Activated T-cell treated with anti-CD3 and anti-CD28 coated beads, Interleukin-2, amount 50 U/mL, for 1 hour (primary cell): Measurements from ENCODE around the gene COL19A1.
"Not testable (repeated sequence)": the region's sequence is repeated elsewhere in the genome, so short reads cannot be mapped to it uniquely, and the experiment has no call there.

ENCODE experiments used
- DNase-seq: peaks from one replicate; pipeline ENCODE4 v3.0.0-alpha.2; 2020

Gene COL19A1

DNA sequence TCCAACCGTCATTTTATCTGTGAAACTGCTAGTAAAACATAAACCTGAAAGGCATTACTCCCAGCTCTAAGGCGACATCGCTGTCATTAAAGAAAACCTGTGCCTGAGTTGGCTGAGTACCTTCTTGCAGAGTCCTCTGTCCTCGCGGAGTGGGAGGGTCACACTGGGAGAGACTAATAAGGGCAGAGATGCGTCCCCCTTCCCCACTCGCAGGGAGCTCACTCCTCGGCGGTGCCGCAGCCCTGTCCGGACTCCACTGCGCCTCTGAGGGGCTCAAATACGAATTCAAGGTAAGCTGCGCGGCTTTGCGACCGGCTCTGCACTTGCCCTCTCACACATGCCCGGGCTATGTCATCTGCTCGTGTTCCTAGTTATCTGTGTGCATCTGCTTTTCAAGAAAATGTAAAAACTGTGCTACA is at the start of gene COL19A1:
TSS of gene COL19A1 (plus strand) at position 206 of the 419 bp plus-strand sequence. CDS start 13,012 bp downstream, outside the sequence.
- DNase-seq = peak; percentile 40

DNA sequence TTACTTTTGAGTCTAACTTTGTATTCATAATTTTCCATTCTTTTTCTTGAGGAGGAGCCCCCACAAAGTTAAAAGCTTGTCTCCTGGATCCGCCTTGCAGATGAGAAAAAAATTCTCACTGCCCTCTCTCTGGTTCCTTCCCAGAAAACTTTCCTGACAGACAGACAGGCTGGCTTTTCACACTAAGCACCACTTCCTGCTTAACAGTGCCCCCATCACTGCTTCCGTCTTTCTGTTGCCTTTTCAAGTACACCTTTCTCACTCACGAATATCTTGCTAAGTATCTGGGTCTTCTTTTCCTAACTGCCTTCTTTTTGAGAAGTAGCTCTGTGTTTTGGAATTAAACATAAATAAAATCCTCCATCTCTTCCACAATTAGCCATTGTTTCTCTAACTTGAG is 49.8 kb upstream of the COL19A1 start:
- no peak for DNase-seq

DNA sequence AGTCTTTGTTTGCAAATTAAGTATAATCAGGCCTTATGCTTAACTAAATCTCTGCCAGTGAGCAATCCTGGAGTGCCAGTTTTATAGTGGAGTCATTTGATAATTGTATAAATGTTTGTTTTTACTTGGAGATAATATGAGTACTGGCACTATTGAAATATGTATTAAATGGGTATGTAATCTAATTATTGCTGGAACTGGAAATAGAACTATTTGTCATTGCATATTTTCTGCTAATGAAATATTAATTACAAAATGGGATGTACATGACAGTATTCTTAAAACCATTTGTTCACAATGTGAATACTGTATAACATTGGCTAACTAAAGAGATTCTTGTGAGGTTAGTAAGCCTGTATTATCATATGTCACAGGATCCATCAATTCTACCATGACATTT is 49.0 kb upstream of the COL19A1 start:
- DNase-seq = no peak

GRCh38 chr6:69818223-69818930 is 48.0 kb upstream of the COL19A1 start:
- no peak for DNase-seq

GRCh38 chr6:69819138-69819537 is 47.2 kb upstream of the COL19A1 start:
- no peak for DNase-seq

- DNase-seq = no peak
Measured at GRCh38 chr6:69820018-69820417, 46.3 kb upstream of the COL19A1 start.

DNA sequence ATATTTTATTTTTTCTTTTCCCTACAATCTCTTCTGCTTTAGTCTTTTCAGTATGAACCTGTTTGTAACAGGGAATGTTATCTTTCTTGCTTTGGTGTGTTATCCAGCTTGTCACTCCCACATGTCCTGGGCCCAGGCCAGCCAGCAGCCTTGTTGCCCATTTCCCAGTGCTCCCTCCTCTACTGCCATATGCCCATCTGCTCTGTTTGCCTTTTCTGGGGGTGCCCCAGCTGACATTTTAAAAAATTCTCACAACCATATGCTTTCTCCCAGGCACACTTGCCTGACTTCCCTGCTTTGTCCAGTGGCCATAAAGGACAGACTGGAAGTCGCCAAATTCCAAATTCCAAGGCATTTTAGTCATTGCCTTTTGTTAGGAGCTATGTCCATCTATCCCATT is 45.9 kb upstream of the COL19A1 start:
- no peak for DNase-seq

DNA sequence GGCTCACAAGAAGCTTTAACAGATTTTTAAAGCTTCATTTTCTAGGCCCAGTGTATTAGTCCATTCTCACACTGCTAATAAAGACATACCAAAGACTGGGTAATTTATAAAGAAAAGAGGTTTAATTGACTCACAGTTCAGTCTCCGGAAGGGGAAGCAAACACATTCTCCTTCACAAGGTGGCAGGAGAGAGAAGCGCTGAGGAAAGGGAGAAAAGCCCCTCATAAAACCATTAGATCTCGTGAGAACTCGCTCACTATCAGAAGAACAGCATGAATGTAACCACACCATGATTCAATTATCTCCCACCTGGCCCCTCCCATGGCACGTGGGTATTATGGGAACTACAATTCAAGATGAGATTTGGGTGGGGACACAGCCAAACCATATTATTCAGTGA is 42.0 kb upstream of the COL19A1 start:
- not testable (repeated sequence) for DNase-seq

DNA sequence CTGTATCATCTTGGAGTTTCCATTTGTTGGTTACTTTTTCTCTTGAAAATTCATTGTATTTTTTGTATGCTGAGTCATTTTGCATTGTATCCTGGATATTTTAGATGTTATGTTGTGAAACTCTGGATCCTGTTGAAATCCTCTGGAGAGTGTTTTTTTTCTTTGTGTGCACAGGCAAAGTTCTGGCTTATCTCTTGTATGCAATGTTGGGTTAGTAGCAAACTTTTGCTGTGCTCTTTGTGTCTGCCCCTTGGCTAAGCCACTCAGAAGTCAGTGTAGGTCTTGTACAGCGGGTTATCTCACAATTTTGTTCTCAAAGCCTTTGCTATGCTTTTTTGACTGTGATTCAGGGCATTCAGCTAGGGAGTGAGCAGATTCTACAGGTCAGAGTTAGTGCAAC is 40.5 kb upstream of the COL19A1 start:
- DNase-seq = no peak

- DNase-seq = no peak
Measured at GRCh38 chr6:69827276-69827893, 39.0 kb upstream of the COL19A1 start.

GRCh38 chr6:69832558-69832957 is 33.8 kb upstream of the COL19A1 start:
- no peak for DNase-seq

GRCh38 chr6:69835414-69836179 is 30.8 kb upstream of the COL19A1 start:
- DNase-seq = no peak

GRCh38 chr6:69841862-69842261 is 24.5 kb upstream of the COL19A1 start:
- no peak for DNase-seq

DNA sequence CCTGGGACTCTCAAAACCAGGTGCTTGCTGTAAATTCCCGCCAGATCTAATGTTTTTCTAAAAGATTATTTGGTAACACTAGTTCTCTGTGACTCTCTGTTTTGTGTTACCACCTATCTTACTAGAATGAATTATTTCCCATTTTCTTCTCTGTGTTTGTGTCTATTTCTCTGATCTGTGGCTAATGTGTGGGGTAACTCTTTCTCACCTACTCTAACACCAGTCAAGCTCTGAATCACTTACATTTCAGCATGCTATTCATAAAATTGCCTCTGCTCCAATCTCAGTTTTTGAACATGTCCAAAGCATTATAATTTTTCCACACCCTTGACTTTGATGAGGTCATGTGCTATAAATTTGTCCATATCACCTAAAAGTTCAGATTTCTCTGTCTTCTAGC is 23.2 kb upstream of the COL19A1 start:
- no peak for DNase-seq

DNA sequence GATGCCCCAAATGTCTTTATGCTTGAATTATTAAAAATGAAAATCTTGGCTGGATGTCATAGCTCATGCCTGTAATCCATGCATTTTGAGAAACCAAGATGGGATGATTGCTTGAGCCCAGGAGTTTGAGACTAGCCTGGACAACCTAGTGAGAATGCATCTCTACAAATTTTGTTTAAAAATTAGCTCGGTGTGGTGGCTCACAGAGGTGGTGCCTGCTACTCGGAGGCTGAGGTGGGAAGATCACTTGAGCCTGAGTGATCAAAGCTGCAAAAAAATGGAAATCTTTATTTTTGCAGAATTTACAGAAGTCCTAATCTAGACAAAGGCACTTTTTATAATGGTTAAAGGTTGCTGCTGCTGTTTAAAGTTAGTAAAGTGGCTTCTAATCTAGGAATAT is 20.0 kb upstream of the COL19A1 start:
- no peak for DNase-seq

GRCh38 chr6:69846770-69847491 is 19.4 kb upstream of the COL19A1 start:
- no peak for DNase-seq

DNA sequence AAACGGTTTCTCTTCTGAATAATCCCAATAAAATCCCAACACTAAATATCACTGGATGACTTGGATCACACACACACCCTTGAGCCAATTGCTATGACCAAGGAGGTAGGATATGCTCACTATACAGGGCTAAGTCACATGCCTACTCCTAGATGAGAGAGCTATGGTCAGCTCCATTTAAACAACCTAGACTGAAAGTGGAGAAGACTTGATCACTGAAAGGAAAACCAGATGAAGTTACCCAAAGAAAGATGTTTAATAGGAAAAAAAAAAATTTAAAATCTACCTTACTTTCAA is 18.9 kb upstream of the COL19A1 start:
- DNase-seq = no peak

- no peak for DNase-seq
Measured at GRCh38 chr6:69848552-69848951, 17.8 kb upstream of the COL19A1 start.

- no peak for DNase-seq
Measured at GRCh38 chr6:69852706-69853105, 13.7 kb upstream of the COL19A1 start.

GRCh38 chr6:69861986-69862385 is 4.4 kb upstream of the COL19A1 start:
- DNase-seq = no peak

- DNase-seq = no peak
Measured at GRCh38 chr6:69863766-69864165, 2.6 kb upstream of the COL19A1 start.

DNA sequence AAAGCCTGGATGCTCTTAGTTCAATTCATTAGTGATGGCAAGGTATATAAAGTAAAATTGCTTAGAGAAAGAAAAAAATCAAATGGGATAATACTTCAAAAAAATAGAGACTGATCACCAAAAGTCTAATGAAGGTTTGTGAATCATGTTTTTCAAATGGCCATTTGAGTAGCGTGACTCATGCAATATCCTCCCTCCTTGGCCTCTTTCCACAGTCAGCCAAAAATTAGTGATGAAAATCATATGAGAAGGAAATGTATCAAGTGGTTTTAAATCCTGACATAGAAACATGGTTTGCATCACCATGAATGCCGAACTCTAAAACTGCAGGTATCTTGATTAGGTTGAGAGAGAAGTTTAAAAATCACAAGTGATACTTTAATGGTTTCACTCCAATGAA is 1.2 kb upstream of the COL19A1 start:
- no peak for DNase-seq
